GM21515 (cell line): Measurements from ENCODE around the gene PODNL1.
"Not testable (repeated sequence)": the region's sequence is repeated elsewhere in the genome, so short reads cannot be mapped to it uniquely, and the experiment has no call there.

ENCODE experiments used
- ATAC-seq: cut with Tn5 transposase; IDR thresholded peaks from one replicate; pipeline ENCODE4 v1.9.1; 2021; ENCODE audit not compliant: unreplicated experiment

Gene PODNL1

GRCh38 chr19:13973479-13973878 lies 35.3 kb upstream of the PODNL1 start:
- ATAC-seq = not testable (repeated sequence)

- ATAC-seq = no peak
Measured at GRCh38 chr19:13972368-13973155, 34.3 kb upstream of the PODNL1 start.

- ATAC-seq = not testable (repeated sequence)
Measured at GRCh38 chr19:13971868-13972267, 33.7 kb upstream of the PODNL1 start.

GRCh38 chr19:13969897-13970296 lies 31.7 kb upstream of the PODNL1 start:
- no peak for ATAC-seq

- ATAC-seq = no peak
Measured at GRCh38 chr19:13968999-13969398, 30.8 kb upstream of the PODNL1 start.

GRCh38 chr19:13968383-13968935 lies 30.2 kb upstream of the PODNL1 start:
- no peak for ATAC-seq

- ATAC-seq = not testable (repeated sequence)
Measured at GRCh38 chr19:13967206-13967605, 29.0 kb upstream of the PODNL1 start.

GRCh38 chr19:13966684-13967128 lies 28.5 kb upstream of the PODNL1 start:
- ATAC-seq = no peak

GRCh38 chr19:13965926-13966683 lies 27.9 kb upstream of the PODNL1 start:
- ATAC-seq = no peak

GRCh38 chr19:13965377-13965896 lies 27.2 kb upstream of the PODNL1 start:
- ATAC-seq = no peak

GRCh38 chr19:13964776-13965175 lies 26.6 kb upstream of the PODNL1 start:
- no peak for ATAC-seq

- no peak for ATAC-seq
Measured at GRCh38 chr19:13963603-13964105, 25.4 kb upstream of the PODNL1 start.

- no peak for ATAC-seq
Measured at GRCh38 chr19:13962699-13963602, 24.7 kb upstream of the PODNL1 start.

GRCh38 chr19:13961826-13962698 lies 23.8 kb upstream of the PODNL1 start:
- ATAC-seq = no peak

- no peak for ATAC-seq
Measured at GRCh38 chr19:13960863-13961784, 22.9 kb upstream of the PODNL1 start.

- ATAC-seq = no peak
Measured at GRCh38 chr19:13959962-13960862, 22.0 kb upstream of the PODNL1 start.
